Mesenchymal stem cell (in vitro differentiated cells and primary cell): Measurements from ENCODE around the gene EFS.
"Not testable (repeated sequence)": the region's sequence is repeated elsewhere in the genome, so short reads cannot be mapped to it uniquely, and the experiment has no call there.

Source experiments
- DNase-seq: peaks from one replicate; pipeline ENCODE4 v3.0.0-alpha.2; 2013
- H2AFZ ChIP-seq: one replicate; pipeline ENCODE4 v1.6.1; 2013; ENCODE audit warnings: low read depth, mild to moderate bottlenecking, control low read depth, inconsistent platforms, low read length, moderate library complexity
- H2AK5ac ChIP-seq: 2 replicates; pipeline ENCODE4 v1.6.1; 2013; ENCODE audit warnings: low read length, moderate library complexity, mild to moderate bottlenecking, inconsistent platforms; ENCODE audit not compliant: severe bottlenecking
- H2BK120ac ChIP-seq: one replicate; pipeline ENCODE4 v1.6.1; 2013; ENCODE audit warnings: low read depth, mild to moderate bottlenecking, inconsistent platforms, low read length, moderate library complexity
- H2BK12ac ChIP-seq, 2 experiments: one replicate each; pipeline ENCODE4 v1.6.1; 2013; ENCODE audit warnings: inconsistent platforms in 2 of 2, low read length in 2 of 2, mild to moderate bottlenecking in 2 of 2, moderate library complexity in 2 of 2, control low read depth in 1 of 2
- H2BK15ac ChIP-seq: one replicate; pipeline ENCODE4 v1.6.1; 2013; ENCODE audit warnings: mild to moderate bottlenecking, low read depth, inconsistent platforms; ENCODE audit not compliant: poor library complexity, severe bottlenecking
- H2BK5ac ChIP-seq: 2 replicates; pipeline ENCODE4 v1.6.1; 2013; ENCODE audit warnings: low read depth, mild to moderate bottlenecking, low read length, control low read depth, inconsistent platforms; ENCODE audit not compliant: poor library complexity, severe bottlenecking
- H3K14ac ChIP-seq, 2 experiments: one replicate each; pipeline ENCODE4 v1.6.1; 2013; ENCODE audit warnings: inconsistent platforms in 2 of 2, low read length in 2 of 2, control low read depth in 1 of 2, mild to moderate bottlenecking in 1 of 2, moderate library complexity in 1 of 2
- H3K18ac ChIP-seq, 2 experiments: one replicate each; pipeline ENCODE4 v1.6.1; 2013; ENCODE audit warnings: inconsistent platforms in 2 of 2, low read length in 2 of 2, control low read depth in 1 of 2, low read depth in 1 of 2, mild to moderate bottlenecking in 1 of 2
- H3K23ac ChIP-seq, 2 experiments: one replicate each; pipeline ENCODE4 v1.6.1; 2013; ENCODE audit warnings: inconsistent platforms in 2 of 2, low read length in 2 of 2, mild to moderate bottlenecking in 2 of 2, moderate library complexity in 2 of 2, control low read depth in 1 of 2
- H3K27ac ChIP-seq: 2 replicates; pipeline ENCODE4 v1.5.1; 2013; ENCODE audit warnings: mild to moderate bottlenecking, moderate library complexity, low read length, control low read depth, inconsistent platforms; ENCODE audit not compliant: poor library complexity, severe bottlenecking
- H3K27me3 ChIP-seq, 2 experiments: 2 replicates each; pipeline versions ENCODE4 v1.6.1 to v1.7.0; 2013; ENCODE audit warnings: low read length in 2 of 2, mild to moderate bottlenecking in 2 of 2, moderate library complexity in 2 of 2, control low read depth in 1 of 2, inconsistent platforms in 1 of 2; ENCODE audit not compliant: control insufficient read depth in 1 of 2, insufficient read depth in 1 of 2
- H3K36me3 ChIP-seq, 2 experiments: 2 replicates each; pipeline versions ENCODE4 v1.6.1 to v1.7.0; 2013; ENCODE audit warnings: low read length in 2 of 2, control low read depth in 1 of 2, inconsistent platforms in 1 of 2, low read depth in 1 of 2, mild to moderate bottlenecking in 1 of 2; ENCODE audit not compliant: insufficient read depth in 2 of 2, control insufficient read depth in 1 of 2
- H3K4ac ChIP-seq, 2 experiments: one replicate each; pipeline ENCODE4 v1.6.1; 2013; ENCODE audit warnings: inconsistent platforms in 2 of 2, low read length in 2 of 2, mild to moderate bottlenecking in 2 of 2, moderate library complexity in 2 of 2, control low read depth in 1 of 2, low read depth in 1 of 2
- H3K4me1 ChIP-seq: 2 replicates; pipeline ENCODE4 v1.6.1; 2013; ENCODE audit warnings: low read depth, low read length, control low read depth; ENCODE audit not compliant: control insufficient read depth, insufficient read depth
- H3K4me2 ChIP-seq: 2 replicates; pipeline ENCODE4 v1.6.1; 2013; ENCODE audit warnings: low read length, mild to moderate bottlenecking, inconsistent platforms; ENCODE audit not compliant: poor library complexity, severe bottlenecking
- H3K4me3 ChIP-seq, 2 experiments: 2 replicates each; pipeline versions ENCODE4 v1.5.1 to v1.7.0; 2013; ENCODE audit warnings: low read length in 2 of 2, mild to moderate bottlenecking in 2 of 2, control low read depth in 1 of 2, low read depth in 1 of 2; ENCODE audit not compliant: insufficient read depth in 1 of 2
- H3K79me1 ChIP-seq: replicated peaks from 2 replicates; pipeline ENCODE4 v1.6.1; 2013; ENCODE audit warnings: mild to moderate bottlenecking, control low read depth, low read length, inconsistent platforms; ENCODE audit not compliant: poor library complexity, severe bottlenecking
- H3K9ac ChIP-seq: 2 replicates; pipeline ENCODE4 v1.7.0; 2013; ENCODE audit warnings: mild to moderate bottlenecking, low read length, moderate library complexity
- H3K9me3 ChIP-seq: 2 replicates; pipeline ENCODE4 v1.7.0; 2013; ENCODE audit warnings: mild to moderate bottlenecking, low read length; ENCODE audit not compliant: control insufficient read depth
- H4K8ac ChIP-seq: one replicate; pipeline ENCODE4 v1.6.1; 2013; ENCODE audit warnings: inconsistent platforms, mild to moderate bottlenecking, low read length, moderate library complexity
- H4K91ac ChIP-seq: one replicate; pipeline ENCODE4 v1.6.1; 2013; ENCODE audit warnings: mild to moderate bottlenecking, low read length, inconsistent platforms
- WGBS: methylation state at CpG from one replicate; pipeline ENCODE4 v1.1.7; 2013; ENCODE audit warnings: mixed read lengths; 5-methylcytosine and 5-hydroxymethylcytosine counted together

The EFS gene

GRCh38 chr14:23386999-23387398 lies 22.0 kb upstream of the EFS start:
- Histone ChIP-seq H2BK120ac (no peak overlapping the region), H3K9me3 (no peaks in the 10 kb centered on the region), H3K79me1 (no peaks in the 10 kb centered on the region), H3K14ac (no peak overlapping the region), H2AK5ac (no peak overlapping the region), H3K4me2 (no peak overlapping the region), H3K23ac (no peak overlapping the region), H2BK15ac (no peak overlapping the region), H3K36me3 (no peaks in the 10 kb centered on the region), H3K4me3 (no peak overlapping the region), H3K18ac (no peak overlapping the region), H3K4me1 (no peaks in the 10 kb centered on the region), H3K9ac (no peak overlapping the region), H4K8ac (no peak overlapping the region), H3K27ac (no peak overlapping the region), H2AFZ (no peak overlapping the region), H3K4ac (no peak overlapping the region), H4K91ac (no peak overlapping the region), H3K27me3 (peaks cover 52 to 78% of the 10 kb centered on the region in 2 experiments), H2BK5ac (no peak overlapping the region), H2BK12ac (no peak overlapping the region)
- WGBS, result 90% methylated on average over 1 of the region's 1 CpG
- DNase-seq, result no peak

- not testable (repeated sequence) for H2BK5ac ChIP-seq, H3K9me3 ChIP-seq, H3K4me3 ChIP-seq, H3K4me1 ChIP-seq, H3K27ac ChIP-seq, H3K4ac ChIP-seq, H4K8ac ChIP-seq, H2AK5ac ChIP-seq, H2BK12ac ChIP-seq, H3K36me3 ChIP-seq, H4K91ac ChIP-seq, H3K23ac ChIP-seq, DNase-seq, H2BK120ac ChIP-seq, H3K9ac ChIP-seq, H2AFZ ChIP-seq, H3K4me2 ChIP-seq, H2BK15ac ChIP-seq, H3K79me1 ChIP-seq, H3K18ac ChIP-seq, H3K14ac ChIP-seq
- 87% methylated on average over 16 of the region's 17 CpGs for WGBS
- H3K27me3 ChIP-seq, result peaks cover 56 to 78% of the 10 kb centered on the region in 2 experiments
Measured at GRCh38 chr14:23386266-23386657, 21.3 kb upstream of the EFS start.

GRCh38 chr14:23385642-23386265 lies 20.8 kb upstream of the EFS start:
- no peaks in the 10 kb centered on the region for H3K9me3 ChIP-seq
- no peaks in the 10 kb centered on the region for H3K4me1 ChIP-seq
- H3K27me3 ChIP-seq, result peaks cover 56 to 78% of the 10 kb centered on the region in 2 experiments
- H4K8ac ChIP-seq, result no peak overlapping the region
- no peak overlapping the region for H3K4me2 ChIP-seq
- H2BK5ac ChIP-seq, result no peak overlapping the region
- no peak overlapping the region for H3K9ac ChIP-seq
- no peak overlapping the region for H2BK120ac ChIP-seq
- H2AK5ac ChIP-seq, result no peak overlapping the region
- no peak overlapping the region for H4K91ac ChIP-seq
- H3K4ac ChIP-seq, result no peak overlapping the region
- 85% methylated on average over 18 of the region's 18 CpGs for WGBS
- H3K79me1 ChIP-seq, result no peaks in the 10 kb centered on the region
- no peak overlapping the region for H3K4me3 ChIP-seq
- no peak overlapping the region for H2AFZ ChIP-seq
- DNase-seq, result no peak
- H2BK12ac ChIP-seq, result no peak overlapping the region
- H2BK15ac ChIP-seq, result no peak overlapping the region
- no peak overlapping the region for H3K14ac ChIP-seq
- H3K27ac ChIP-seq, result no peak overlapping the region
- no peak overlapping the region for H3K23ac ChIP-seq
- H3K36me3 ChIP-seq, result no peaks in the 10 kb centered on the region
- no peak overlapping the region for H3K18ac ChIP-seq

GRCh38 chr14:23385244-23385641 lies 20.3 kb upstream of the EFS start:
- peaks cover 57 to 81% of the 10 kb centered on the region in 2 experiments for H3K27me3 ChIP-seq
- no peaks in the 10 kb centered on the region for H3K36me3 ChIP-seq
- no peak overlapping the region for H2BK12ac ChIP-seq
- H3K9ac ChIP-seq, result no peak overlapping the region
- no peak overlapping the region for H3K4me2 ChIP-seq
- DNase-seq, result no peak
- no peak overlapping the region for H3K18ac ChIP-seq
- no peak overlapping the region for H3K4ac ChIP-seq
- no peak overlapping the region for H4K8ac ChIP-seq
- WGBS, result 94% methylated on average over 2 of the region's 2 CpGs
- no peak overlapping the region for H3K14ac ChIP-seq
- no peak overlapping the region for H2AK5ac ChIP-seq
- no peak overlapping the region for H2BK5ac ChIP-seq
- H3K23ac ChIP-seq, result no peak overlapping the region
- H4K91ac ChIP-seq, result no peak overlapping the region
- no peak overlapping the region for H3K4me3 ChIP-seq
- H3K79me1 ChIP-seq, result no peaks in the 10 kb centered on the region
- H3K4me1 ChIP-seq, result no peaks in the 10 kb centered on the region
- no peak overlapping the region for H2BK120ac ChIP-seq
- no peaks in the 10 kb centered on the region for H3K9me3 ChIP-seq
- no peak overlapping the region for H2AFZ ChIP-seq
- no peak overlapping the region for H3K27ac ChIP-seq
- H2BK15ac ChIP-seq, result no peak overlapping the region
